Effector memory CD4-positive, alpha-beta T cell (primary cell): ENCODE results near the gene FBXL19.

ENCODE experiments used
- DNase-seq, 3 donors: peaks; one replicate each; pipeline ENCODE4 v3.0.0-alpha.2; 2020
- H3K27ac ChIP-seq: 2 replicates; pipeline ENCODE4 v1.7.0; 2013; ENCODE audit warnings: mild to moderate bottlenecking, low read length, moderate library complexity; ENCODE audit not compliant: insufficient read depth, poor library complexity, severe bottlenecking
- H3K27me3 ChIP-seq: replicated peaks from 2 replicates; pipeline ENCODE4 v1.7.0; 2013; ENCODE audit warnings: mild to moderate bottlenecking, low read length; ENCODE audit not compliant: insufficient read depth, control insufficient read depth, poor library complexity, severe bottlenecking
- H3K36me3 ChIP-seq: 2 replicates; pipeline ENCODE4 v1.7.0; 2013; ENCODE audit warnings: mild to moderate bottlenecking, low read length, moderate library complexity; ENCODE audit not compliant: control insufficient read depth, insufficient read depth
- H3K4me1 ChIP-seq: 2 replicates; pipeline ENCODE4 v1.7.0; 2013; ENCODE audit warnings: low read length, mild to moderate bottlenecking; ENCODE audit not compliant: control insufficient read depth, insufficient read depth, poor library complexity, severe bottlenecking
- H3K4me3 ChIP-seq: 2 replicates; pipeline ENCODE4 v1.7.0; 2013; ENCODE audit warnings: low read length, low read depth, mild to moderate bottlenecking; ENCODE audit not compliant: insufficient read depth, poor library complexity, severe bottlenecking
- H3K9me3 ChIP-seq: 2 replicates; pipeline ENCODE4 v1.7.0; 2013; ENCODE audit warnings: mild to moderate bottlenecking, low read length, moderate library complexity; ENCODE audit not compliant: control insufficient read depth

FBXL19 gene

GRCh38 chr16:30954993-30955392 is 31.6 kb downstream of the FBXL19 start:
- no peak for DNase-seq
- H3K4me1 ChIP-seq: peaks cover 32% of the 10 kb centered on the region
- no peaks in the 10 kb centered on the region for H3K27me3 ChIP-seq
- H3K27ac ChIP-seq: no peak overlapping the region
- H3K4me3 ChIP-seq: no peak overlapping the region
- H3K36me3 ChIP-seq: peaks cover 7% of the 10 kb centered on the region
- H3K9me3 ChIP-seq: no peaks in the 10 kb centered on the region

- peaks cover 22% of the 10 kb centered on the region for H3K4me1 ChIP-seq
- H3K27ac ChIP-seq: peak overlapping the region; percentile 98
- H3K9me3 ChIP-seq: no peaks in the 10 kb centered on the region
- peaks cover 26% of the 10 kb centered on the region for H3K36me3 ChIP-seq
- no peaks in the 10 kb centered on the region for H3K27me3 ChIP-seq
- peak; percentile 78 to 81 (median 80) for DNase-seq
- peak overlapping the region; percentile 98 for H3K4me3 ChIP-seq
Observed at GRCh38 chr16:30956601-30957455, 33.5 kb downstream of the FBXL19 start.

- peak; percentile 91 to 95 (median 93) for DNase-seq
- no peaks in the 10 kb centered on the region for H3K9me3 ChIP-seq
- H3K27ac ChIP-seq: peak within 1 kb of the TSS; percentile 98
- H3K4me1 ChIP-seq: peaks cover 22% of the 10 kb centered on the region
- peak within 1 kb of the TSS; percentile 98 for H3K4me3 ChIP-seq
- H3K27me3 ChIP-seq: no peaks in the 10 kb centered on the region
- H3K36me3 ChIP-seq: peaks cover 34% of the 10 kb centered on the region
Observed at GRCh38 chr16:30957456-30958174, 34.2 kb downstream of the FBXL19 start, which contains the start of gene SETD1A. Gene SETD1A (plus strand): TSS chr16:30957754. CDS start chr16:30958732, 978 bp downstream.

- no peak for DNase-seq
- peaks cover 41% of the 10 kb centered on the region for H3K36me3 ChIP-seq
- no peaks in the 10 kb centered on the region for H3K9me3 ChIP-seq
- peak overlapping the region; percentile 98 for H3K27ac ChIP-seq
- no peaks in the 10 kb centered on the region for H3K27me3 ChIP-seq
- H3K4me1 ChIP-seq: peaks cover 21% of the 10 kb centered on the region
- peak overlapping the region; percentile 98 for H3K4me3 ChIP-seq
Observed at GRCh38 chr16:30958175-30959079, 35.1 kb downstream of the FBXL19 start.

- H3K27ac ChIP-seq: no peak overlapping the region
- H3K36me3 ChIP-seq: peaks cover 66% of the 10 kb centered on the region
- H3K4me3 ChIP-seq: no peak overlapping the region
- no peaks in the 10 kb centered on the region for H3K27me3 ChIP-seq
- no peak for DNase-seq
- H3K9me3 ChIP-seq: no peaks in the 10 kb centered on the region
- H3K4me1 ChIP-seq: peaks cover 16% of the 10 kb centered on the region
Observed at GRCh38 chr16:30961384-30961783, 38.0 kb downstream of the FBXL19 start.

GRCh38 chr16:30963925-30964511 is 40.6 kb downstream of the FBXL19 start:
- Histone ChIP-seq H3K9me3 (no peaks in the 10 kb centered on the region), H3K27ac (no peak overlapping the region), H3K27me3 (no peaks in the 10 kb centered on the region), H3K36me3 (peaks cover 76% of the 10 kb centered on the region), H3K4me1 (peaks cover 2% of the 10 kb centered on the region), H3K4me3 (no peak overlapping the region)
- no peak for DNase-seq

GRCh38 chr16:30964574-30965226 is 41.3 kb downstream of the FBXL19 start:
- Histone ChIP-seq H3K36me3 (peaks cover 78% of the 10 kb centered on the region), H3K9me3 (no peaks in the 10 kb centered on the region), H3K27ac (no peak overlapping the region), H3K4me1 (no peaks in the 10 kb centered on the region), H3K27me3 (no peaks in the 10 kb centered on the region), H3K4me3 (no peak overlapping the region)
- DNase-seq: no peak

GRCh38 chr16:30965436-30965835 is 42.1 kb downstream of the FBXL19 start:
- H3K27ac ChIP-seq: no peak overlapping the region
- no peaks in the 10 kb centered on the region for H3K27me3 ChIP-seq
- H3K4me3 ChIP-seq: no peak overlapping the region
- peaks cover 75% of the 10 kb centered on the region for H3K36me3 ChIP-seq
- no peak for DNase-seq
- H3K9me3 ChIP-seq: no peaks in the 10 kb centered on the region
- no peaks in the 10 kb centered on the region for H3K4me1 ChIP-seq

- Histone ChIP-seq H3K27me3 (no peaks in the 10 kb centered on the region), H3K27ac (no peak overlapping the region), H3K4me3 (no peak overlapping the region), H3K36me3 (peaks cover 75% of the 10 kb centered on the region), H3K9me3 (no peaks in the 10 kb centered on the region), H3K4me1 (no peaks in the 10 kb centered on the region)
- no peak for DNase-seq
Observed at GRCh38 chr16:30966033-30966619, 42.8 kb downstream of the FBXL19 start.
